GM18502 (cell line): ENCODE measurements around the gene FNDC1.
A peak's percentile ranks its signal among the peaks of the same experiment; 100 is the strongest.
"Not testable (repeated sequence)": the region's sequence is repeated elsewhere in the genome, so short reads cannot be mapped to it uniquely, and the experiment has no call there.

ENCODE experiments used
- ATAC-seq: cut with Tn5 transposase; IDR thresholded peaks from one replicate; pipeline ENCODE4 v1.9.1; 2021; ENCODE audit warnings: mild to moderate bottlenecking; ENCODE audit not compliant: unreplicated experiment, poor library complexity

FNDC1 gene

DNA sequence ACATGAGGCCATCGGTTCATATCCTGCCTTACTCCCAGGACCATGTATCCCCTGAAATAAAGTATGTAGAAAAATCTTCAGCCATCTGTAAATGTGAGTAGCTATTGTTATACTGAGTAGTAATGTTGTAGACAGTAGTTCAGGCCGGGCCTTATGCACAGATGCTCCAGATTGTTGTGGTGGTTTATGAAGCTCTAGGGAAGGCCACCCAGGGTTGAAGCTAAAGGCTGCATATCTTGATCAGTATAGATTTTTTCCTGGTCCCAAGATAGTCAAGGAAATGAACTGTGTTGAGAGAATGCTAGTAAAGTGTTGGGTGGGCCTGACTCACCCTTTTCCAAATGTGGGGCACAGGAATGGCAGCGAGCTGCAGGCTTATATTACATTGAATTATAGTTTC is 81.4 kb downstream of the FNDC1 start:
- no peak for ATAC-seq

DNA sequence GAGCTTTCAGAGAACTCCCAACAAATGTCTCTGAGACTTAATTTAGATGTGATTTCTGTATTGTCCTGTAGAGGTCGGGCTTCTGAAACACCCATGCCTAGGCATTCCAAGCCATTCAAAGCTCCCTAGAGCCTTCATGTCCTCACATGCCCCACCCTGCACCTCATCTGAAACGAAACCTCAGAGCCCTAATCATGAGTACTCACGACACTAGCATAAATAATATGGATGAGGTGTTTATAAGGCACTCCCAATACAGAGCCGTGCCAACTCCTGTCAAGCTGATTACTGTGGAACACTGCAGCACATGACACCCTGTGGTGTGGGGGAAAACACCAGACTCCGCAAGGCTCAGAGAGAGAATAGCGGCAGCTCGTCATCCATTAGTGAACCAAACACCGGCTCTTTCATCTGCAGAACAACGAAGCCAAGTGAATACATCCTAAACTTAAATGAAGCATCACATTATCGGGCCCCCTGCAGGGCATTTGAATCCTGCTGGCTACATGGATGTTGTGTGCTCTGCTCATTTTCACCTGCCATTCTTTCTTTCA is 83.8 kb downstream of the FNDC1 start:
- peak; percentile 87 for ATAC-seq

DNA sequence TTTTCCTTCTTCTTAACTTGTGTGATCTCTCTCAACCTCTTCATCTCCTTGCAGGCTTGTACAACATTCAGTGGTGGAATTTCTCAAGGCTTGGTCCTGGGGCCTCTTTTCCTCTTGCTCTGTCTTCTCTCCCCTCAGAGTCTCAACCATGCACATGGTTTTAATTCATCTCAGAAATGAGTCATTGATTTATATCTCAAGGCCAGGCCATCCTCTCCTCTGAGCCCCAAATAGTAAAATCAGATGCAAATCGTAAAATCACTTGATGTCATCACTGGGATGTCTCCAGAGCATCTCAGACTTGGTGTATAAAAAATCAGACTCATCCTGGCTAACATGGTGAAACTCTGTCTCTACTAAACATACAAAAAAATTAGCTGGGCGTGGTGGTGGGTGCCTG is 85.0 kb downstream of the FNDC1 start:
- ATAC-seq = no peak

DNA sequence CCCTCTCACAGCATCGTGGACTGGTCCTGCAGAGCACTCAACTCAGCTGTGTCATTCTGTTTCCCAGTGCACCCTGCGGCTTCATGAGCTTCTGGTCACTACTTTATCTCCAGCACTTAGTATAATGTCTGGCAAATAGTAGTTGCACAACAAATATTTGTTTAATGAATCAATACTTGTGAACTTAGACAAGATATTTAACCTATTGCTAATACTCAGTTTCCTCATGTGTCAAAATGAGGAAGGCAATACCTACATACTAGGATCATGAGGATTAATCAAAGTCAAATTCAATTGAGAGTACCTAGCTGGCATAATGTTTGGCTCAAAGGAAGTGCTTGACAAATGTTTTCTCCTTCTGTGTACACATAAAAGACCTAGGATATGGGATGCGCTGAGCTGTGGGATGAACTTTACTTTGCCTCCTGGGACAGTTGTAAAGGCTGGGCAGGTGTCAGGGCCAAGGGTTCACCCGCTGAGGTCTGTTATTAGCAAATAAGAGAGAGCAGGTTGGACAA is 86.3 kb downstream of the FNDC1 start:
- no peak for ATAC-seq

DNA sequence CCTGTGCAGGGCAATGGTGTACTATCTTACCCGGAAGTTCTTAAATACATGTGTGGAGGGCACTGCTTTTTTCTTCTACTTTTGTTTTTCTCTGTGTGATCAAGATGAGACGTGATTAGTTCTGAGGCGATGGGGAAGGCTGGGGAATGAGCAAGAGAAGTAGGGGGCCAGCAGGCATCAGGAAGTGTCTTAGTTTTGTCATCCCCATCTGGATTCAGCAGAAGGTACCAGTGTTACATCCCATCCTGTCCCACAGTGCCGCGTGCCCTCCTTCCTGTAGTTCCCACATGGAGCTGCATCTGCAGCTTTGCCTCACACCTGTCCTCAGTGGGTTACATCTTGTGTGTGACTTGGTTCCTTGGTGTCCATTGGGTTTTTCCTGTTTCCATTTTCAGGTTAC is 86.9 kb downstream of the FNDC1 start:
- no peak for ATAC-seq

DNA sequence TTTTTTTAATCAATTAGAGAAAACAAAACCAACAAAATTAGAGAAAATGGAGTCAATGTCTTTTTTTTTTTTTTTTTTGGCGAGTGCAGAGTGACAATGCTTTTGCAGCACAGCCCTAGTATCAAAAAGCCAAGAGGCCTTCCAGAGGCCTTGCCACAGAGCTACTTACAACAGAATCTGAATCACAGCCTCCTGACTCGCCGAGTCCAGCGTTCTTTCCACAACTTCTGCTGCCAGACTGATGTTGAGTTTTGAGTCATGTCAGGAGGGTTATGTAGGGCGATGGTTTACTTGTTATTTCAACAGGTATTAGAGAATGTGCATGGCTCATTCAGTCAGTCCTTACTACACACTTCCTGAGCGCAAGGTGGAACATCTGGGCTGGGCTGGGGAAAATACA is 88.6 kb downstream of the FNDC1 start:
- no peak for ATAC-seq

DNA sequence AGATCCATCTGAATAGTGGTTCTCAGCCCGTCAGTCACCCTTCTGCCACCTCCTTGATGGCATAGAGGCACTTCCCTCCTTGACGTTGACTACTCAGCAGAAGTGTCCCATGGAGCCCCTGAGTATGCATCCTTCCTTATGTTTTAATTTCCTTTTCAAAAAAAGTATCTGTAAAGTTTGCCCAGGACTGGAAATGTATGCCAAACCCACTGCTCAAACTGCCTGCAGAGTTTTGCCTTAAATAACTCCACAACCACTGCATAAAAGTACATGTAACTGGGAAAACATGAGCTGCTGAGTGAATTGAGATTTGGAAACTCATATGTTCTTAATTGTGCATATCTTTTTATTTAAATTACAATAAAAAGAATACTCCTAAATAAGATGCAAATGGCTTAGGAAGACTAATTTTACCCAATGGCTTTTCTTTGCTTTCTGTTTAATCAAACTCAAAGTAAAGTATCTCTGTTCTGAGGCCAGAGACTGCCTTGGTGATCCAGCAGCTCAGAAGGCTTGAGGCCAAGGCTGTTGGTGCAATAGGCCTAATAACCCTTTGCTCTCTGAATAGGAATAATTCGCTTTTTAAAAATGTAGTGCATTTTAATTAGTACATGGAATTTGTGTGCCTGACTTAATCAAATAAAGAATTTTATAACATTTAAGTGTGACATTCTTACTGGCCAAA is 90.4 kb downstream of the FNDC1 start:
- ATAC-seq = no peak

DNA sequence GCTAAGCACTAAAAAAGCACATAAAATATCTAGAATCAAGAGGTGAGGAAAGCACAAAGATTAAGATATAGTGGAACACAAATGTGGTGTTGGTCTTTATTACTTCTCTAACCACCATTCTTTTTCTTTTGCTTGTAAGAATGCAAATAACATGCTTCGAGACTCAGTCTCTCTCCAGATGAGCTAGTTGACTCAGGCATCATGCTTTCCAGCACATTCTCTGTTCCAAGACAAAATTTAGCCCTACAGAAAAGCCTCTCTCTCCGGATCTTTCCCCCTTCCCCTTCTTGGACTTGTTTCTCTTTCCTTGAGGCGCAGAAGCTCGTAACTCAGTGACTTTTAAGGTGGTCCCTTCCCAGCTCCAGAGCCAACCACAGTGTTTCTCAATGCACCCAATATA is 91.0 kb downstream of the FNDC1 start:
- ATAC-seq = no peak

DNA sequence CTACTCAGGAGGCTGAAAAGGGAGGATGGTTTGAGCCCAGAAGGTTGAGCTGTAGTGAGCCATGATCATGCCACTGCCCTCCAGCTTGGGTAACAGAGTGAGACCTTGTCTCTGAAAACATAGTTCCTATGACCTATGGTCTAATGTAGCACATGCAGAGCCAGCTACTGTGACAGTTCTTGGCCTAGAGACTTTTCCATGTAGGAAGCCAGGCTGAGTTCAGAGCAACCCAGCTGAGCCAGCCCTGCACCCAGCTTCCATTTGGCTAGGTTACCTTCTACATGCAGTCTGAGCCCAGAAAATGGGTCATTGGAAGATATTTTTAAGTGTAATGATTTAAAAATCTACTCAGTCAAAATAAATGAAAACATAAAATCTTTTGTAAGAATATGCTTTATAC is 92.8 kb downstream of the FNDC1 start:
- ATAC-seq = no peak

DNA sequence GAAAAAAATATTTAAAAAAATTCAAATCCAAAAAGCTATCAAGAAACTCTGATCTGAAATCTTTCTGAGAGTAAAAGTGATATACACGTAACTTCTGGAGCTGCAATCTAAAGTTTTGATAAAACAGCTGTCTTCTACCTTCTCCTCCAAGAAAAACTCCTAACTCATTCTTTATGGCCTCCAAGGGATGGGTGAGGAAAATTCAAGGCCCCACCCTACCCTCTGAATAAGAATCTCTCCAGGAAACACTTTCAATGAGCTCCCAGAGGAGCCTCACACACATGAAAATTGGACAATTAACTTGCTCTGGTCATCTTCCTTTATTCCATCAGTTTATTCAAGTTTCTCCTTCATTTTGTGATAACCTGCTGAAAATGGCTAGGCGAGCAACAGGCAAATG is 93.4 kb downstream of the FNDC1 start:
- ATAC-seq = no peak

DNA sequence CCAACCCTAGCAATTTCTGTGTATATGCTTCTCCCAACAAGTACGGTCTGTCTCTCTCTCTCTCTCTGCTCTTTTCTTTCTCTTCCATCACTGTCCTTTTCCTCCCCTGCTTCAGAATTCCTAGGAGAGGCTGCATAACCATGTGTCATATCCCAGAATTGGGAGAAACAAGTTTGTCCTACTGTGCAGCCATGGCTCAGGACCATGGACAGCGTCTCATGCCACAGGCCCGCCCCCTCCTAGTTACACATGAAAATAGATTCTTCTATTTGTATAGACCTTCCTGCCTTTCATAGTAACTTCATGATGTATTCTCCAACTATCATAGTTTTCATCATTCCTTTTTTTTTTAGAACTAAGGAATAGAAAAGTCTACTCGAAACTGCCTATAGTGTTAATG is 98.0 kb downstream of the FNDC1 start:
- no peak for ATAC-seq

DNA sequence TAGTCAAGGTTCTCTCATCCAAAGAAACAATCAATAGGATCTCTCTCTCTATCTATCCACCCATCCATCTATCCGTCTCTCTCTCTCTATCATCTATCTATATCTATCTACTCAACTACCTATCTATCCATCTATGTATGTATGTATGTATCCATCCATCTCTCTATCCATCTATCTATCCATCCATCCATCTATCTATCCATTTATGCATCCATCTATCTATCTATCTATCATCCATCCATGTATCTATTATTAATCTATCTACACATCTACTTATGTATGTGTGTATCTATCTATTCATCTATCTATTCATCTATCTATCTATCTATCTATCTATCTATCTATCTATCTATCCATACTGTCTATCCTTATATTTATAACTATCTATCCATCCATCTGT is 99.3 kb downstream of the FNDC1 start:
- ATAC-seq = no peak

DNA sequence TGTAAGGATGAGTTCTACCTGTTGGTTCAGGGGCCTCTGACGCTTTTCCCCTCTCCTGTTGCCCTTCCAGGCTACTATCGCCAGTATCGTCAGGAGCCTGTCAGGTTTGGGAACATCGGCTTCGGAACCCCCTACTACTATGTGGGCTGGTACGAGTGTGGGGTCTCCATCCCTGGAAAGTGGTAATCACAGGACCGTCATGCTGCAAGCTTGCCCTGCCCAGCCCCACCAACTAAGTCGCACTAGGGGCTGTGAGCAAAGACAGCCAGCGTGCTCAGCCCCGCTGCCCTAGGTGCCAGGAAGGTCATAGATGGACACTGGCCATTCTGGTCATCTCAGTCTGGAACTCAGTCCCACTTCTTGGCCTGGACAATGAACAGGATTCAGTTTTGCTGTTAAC is 102.1 kb downstream of the FNDC1 start:
- ATAC-seq = no peak

DNA sequence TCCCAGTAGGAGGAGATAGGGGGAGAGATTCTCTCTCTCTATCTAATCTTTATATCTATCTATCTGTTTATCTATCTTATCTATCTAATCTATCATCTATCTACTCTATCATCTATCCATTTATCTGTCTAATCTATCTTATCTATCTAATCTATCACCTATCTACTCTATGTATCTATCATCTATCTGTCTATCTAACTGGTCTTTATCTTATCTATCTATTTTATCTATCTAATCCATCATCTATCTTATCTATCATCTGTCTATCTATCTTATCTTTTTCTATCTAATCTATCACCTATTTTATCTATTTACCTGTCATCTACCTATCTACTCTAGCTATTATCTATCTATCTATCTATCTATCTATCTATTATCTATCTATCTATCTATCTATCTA is 109.4 kb downstream of the FNDC1 start:
- ATAC-seq = no peak

DNA sequence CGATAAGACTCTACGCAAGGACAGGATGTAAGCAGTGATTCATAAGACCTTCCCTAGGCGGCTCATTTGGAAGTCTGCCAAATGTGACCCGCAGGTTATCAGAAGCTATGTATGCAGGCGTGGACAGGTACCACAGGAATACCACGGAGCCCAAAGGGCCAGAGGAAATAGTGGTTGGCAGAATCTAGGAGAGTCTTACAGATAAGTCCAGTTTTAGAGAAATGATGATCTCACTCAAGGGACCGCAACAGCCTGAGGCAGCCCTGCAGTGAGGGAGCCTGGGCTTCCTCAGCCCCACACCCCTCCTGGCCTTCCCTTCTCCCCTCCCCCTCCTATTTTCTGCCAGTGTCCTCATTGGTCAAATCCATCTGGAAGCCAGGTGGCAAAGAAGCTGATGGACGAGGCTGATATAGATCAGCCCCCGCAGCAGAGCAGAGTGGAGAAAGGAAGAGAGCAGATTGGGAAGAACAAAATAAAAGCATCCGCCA is 110.6 kb downstream of the FNDC1 start:
- no peak for ATAC-seq

DNA sequence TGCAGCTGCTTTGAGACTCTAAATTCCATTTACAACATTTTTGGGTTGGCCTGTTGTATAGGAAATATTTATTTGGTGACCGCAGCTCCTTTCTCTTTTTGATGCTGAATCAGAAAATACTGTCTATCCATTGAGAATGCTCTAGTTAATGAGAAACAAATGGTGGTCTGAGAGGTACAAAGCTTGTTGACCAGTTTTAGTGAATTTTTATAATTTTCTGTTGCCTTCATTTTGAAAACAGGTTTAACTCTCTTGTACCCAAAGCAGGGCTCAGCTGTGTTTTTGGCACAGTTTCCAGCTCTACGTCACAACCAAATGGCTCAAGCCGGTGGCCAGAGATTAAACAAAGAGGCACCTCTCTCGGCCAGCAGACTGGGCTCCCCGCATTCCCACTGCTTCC is 113.2 kb downstream of the FNDC1 start:
- no peak for ATAC-seq

DNA sequence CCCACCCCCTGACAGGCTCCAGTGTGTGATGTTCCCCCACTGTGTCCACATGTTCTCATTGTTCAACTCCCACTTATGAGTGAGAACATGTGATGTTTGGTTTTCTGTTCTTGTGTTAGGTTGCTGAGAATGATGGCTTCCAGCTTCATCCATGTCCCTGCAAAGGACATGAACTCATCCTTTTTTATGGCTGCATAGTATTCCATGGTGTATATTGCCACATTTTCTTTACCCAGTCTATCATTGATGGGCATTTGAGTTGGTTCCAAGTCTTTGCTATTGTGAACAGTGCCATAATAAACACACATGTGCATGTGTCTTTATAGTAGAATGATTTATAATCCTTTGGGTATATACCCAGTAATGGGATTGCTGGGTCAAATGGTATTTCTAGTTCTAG is 115.5 kb downstream of the FNDC1 start:
- not testable (repeated sequence) for ATAC-seq

DNA sequence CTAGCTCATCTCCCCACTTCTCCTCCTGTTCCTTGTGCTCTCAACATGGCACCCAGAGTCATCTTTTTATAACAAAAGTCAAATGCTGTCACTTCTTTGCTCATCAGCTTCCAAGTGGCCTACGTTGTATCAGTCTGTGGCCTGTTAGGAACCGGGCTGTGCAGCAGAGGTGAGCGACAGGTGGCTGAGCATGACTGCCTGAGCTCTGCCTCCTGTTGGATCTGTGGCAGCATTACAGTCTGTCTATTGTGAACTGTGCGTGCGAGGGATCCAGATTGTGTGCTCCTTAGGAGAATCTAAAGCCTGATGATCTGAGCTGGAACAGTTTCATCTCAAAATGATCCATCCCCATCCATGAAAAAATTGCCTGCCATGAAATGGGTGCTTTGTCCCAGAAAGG is 129.6 kb downstream of the FNDC1 start:
- no peak for ATAC-seq

DNA sequence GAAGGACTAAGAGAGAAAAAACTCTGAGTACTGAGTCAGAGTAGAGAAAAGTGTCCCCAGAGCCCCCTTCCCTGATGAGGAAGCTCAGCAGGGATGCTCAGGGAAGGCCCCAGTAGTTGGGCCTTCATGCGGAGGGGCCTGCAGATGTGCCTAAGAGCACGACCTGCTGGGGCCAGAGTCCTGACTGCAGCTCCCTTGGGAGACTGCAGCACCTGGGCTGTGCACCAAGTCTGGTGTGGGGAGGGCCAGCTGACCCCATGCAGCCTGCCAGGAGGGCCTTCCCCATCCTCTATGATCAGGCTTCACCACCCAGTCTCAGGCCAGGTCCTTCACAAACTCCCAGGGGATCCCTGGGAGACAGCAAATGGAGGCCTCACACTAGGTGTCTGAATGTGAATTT is 130.4 kb downstream of the FNDC1 start:
- no peak for ATAC-seq

DNA sequence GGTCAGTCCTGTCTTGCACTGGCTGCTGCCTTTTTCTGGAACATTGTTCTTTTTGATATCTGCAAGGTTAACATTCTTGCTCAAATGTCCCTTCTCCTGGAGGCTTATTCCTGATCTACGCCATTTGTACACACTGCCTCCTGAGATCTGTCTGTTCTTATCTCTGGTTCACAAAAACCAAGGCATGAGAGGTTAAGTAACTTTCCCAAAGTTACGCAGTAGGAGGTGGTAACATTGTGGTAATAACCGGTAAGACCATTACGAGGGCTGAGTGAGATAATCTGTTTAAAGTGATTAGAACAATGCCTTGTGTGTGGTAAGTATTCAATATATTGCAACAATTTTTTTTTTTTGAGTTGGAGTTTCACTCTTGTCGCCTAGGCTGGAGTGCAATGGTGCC is 132.1 kb downstream of the FNDC1 start:
- no peak for ATAC-seq

DNA sequence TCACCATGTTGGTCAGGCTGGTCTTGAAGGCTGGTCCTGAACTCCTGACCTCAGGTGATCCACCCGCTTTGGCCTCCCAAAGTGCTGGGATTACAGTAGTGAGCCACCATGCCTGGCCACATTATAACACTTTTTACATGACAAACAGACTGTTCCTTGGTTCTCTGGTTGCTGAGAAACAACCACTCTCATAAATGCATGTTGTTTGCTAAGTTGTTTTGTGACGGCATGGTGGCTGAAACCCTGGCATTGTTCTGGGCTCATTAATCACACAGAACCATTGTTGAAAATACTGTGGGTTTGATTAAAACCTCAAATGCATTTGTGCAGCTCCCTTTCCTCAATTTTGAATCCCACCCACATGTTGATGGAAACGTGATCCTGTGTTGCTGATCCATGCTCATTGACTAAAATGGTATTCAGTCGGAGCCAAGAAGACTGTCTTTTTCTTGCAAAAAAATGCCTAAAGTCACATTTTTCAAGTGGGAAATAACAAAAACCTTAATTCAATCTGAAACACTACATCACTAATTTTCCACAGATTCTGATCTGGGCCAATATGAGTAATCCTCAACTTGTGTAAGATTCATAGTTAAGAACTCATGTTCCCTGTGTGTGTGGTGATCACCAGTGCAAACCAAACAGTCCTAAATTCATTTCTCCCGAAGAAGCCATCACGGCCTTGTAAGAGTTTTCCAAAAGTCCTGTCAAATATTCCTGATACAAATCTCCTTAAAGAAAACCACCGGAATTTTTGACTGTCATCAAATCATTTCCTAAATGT is 132.8 kb downstream of the FNDC1 start:
- ATAC-seq = no peak
